Vagina (tissue), 2 donors: ENCODE measurements around the gene TMEM140.
"Not testable (repeated sequence)": the region's sequence is repeated elsewhere in the genome, so short reads cannot be mapped to it uniquely, and the experiment has no call there.

ENCODE experiments used
- POLR2A ChIP-seq, 2 donors: fragments of 450-650 bp; IDR thresholded peaks; one replicate each; pipeline ENCODE4 v1.6.1; 2017; ENCODE audit warnings: antibody characterized with exemption in 2 of 2, mild to moderate bottlenecking in 2 of 2, moderate library complexity in 2 of 2
- POLR2AphosphoS5 ChIP-seq, 2 donors: sonication (generic); formaldehyde crosslinking; IDR thresholded peaks; one replicate each; pipeline ENCODE4 v1.9.0; 2017; ENCODE audit warnings: antibody characterized with exemption in 2 of 2, mild to moderate bottlenecking in 2 of 2, low read depth in 1 of 2; ENCODE audit not compliant: insufficient read depth in 1 of 2
- TF ChIP-seq, protein P1 (sequence below), 3 experiments: fragments of 450-650 bp in 2 of 3; fragments of 200-600 bp in 1 of 3; sonication (generic) in 1 of 3; IDR thresholded peaks; one replicate each; pipeline ENCODE4 v1.5.1; 2017 to 2019; ENCODE audit warnings: antibody characterized with exemption in 3 of 3, mild to moderate bottlenecking in 2 of 3, moderate library complexity in 2 of 3

DNA sequence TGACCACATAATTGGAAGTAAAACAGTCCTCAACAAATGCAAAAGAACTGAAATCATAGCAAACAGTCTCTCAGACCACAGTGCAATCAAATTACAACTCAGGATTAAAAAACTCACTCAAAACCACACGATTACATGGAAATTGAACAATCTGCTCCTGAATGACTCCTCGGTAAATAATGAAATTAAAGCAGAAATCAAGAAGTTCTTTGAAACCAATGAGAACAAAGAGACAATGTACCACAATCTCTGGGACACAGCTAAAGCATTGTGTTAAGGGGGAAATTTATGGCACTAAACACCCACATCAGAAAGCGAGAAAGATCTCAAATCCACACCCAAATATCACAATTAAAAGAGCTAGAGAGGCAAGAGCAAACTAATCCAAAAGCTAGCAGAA lies 23.2 kb upstream of the TMEM140 start:
- not testable (repeated sequence) for TF ChIP-seq POLR2A (IDR thresholded peaks at IDR 0.05); POLR2AphosphoS5 (IDR thresholded peaks at IDR 0.05; ENCODE audit: insufficient read depth in 1 of 2, low read depth in 1 of 2)
- TF ChIP-seq, protein P1, sequence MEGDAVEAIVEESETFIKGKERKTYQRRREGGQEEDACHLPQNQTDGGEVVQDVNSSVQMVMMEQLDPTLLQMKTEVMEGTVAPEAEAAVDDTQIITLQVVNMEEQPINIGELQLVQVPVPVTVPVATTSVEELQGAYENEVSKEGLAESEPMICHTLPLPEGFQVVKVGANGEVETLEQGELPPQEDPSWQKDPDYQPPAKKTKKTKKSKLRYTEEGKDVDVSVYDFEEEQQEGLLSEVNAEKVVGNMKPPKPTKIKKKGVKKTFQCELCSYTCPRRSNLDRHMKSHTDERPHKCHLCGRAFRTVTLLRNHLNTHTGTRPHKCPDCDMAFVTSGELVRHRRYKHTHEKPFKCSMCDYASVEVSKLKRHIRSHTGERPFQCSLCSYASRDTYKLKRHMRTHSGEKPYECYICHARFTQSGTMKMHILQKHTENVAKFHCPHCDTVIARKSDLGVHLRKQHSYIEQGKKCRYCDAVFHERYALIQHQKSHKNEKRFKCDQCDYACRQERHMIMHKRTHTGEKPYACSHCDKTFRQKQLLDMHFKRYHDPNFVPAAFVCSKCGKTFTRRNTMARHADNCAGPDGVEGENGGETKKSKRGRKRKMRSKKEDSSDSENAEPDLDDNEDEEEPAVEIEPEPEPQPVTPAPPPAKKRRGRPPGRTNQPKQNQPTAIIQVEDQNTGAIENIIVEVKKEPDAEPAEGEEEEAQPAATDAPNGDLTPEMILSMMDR (IDR thresholded peaks at IDR 0.05): not testable (repeated sequence)
